GM18873 (cell line): ENCODE measurements around the gene NPTXR.

ENCODE experiments used
- ATAC-seq: cut with Tn5 transposase; IDR thresholded peaks from one replicate; pipeline ENCODE4 v1.9.1; 2021; ENCODE audit warnings: mild to moderate bottlenecking, moderate library complexity, moderate number of reproducible peaks; ENCODE audit not compliant: unreplicated experiment, low FRiP score

The NPTXR gene

GRCh38 chr22:38774496-38775166 is 69.2 kb downstream of the NPTXR start:
- ATAC-seq = no peak

- ATAC-seq = no peak
Observed at GRCh38 chr22:38773363-38773946, 70.4 kb downstream of the NPTXR start.

- ATAC-seq = no peak
Observed at GRCh38 chr22:38772623-38772873, 71.3 kb downstream of the NPTXR start.

GRCh38 chr22:38770257-38770949 is 73.4 kb downstream of the NPTXR start:
- no peak for ATAC-seq
